B cell (primary cell): ENCODE measurements around the gene CCN5. TPM values are rescaled to one million over a fixed set of nuclear protein-coding genes. Genes with fewer than 3 reads are reported as not detected.

ENCODE experiments used
- ATAC-seq: fragments of 200-7000 bp; cut with Tn5 transposase; one replicate; pipeline ENCODE4 v1.10.0; 2021; ENCODE audit warnings: low read depth, mild to moderate bottlenecking, moderate number of reproducible peaks, moderate library complexity
- CTCF ChIA-PET: fragments of 350-600 bp; sonication (Branson Sonifier 250); formaldehyde crosslinking; loops from one replicate; lab custom pipeline; 2021; ENCODE audit warnings: antibody characterized with exemption, inconsistent platforms; lab: Charles Lee
- POLR2A ChIA-PET: fragments of 350-600 bp; sonication (Branson Sonifier 250); formaldehyde crosslinking; loops from one replicate; lab custom pipeline; 2021; ENCODE audit warnings: antibody characterized with exemption; lab: Charles Lee
- DNase-seq: peaks from one replicate; pipeline ENCODE4 v3.0.0; 2013
- H2AFZ ChIP-seq: 2 replicates; pipeline ENCODE4 v1.6.1; 2012; ENCODE audit warnings: mild to moderate bottlenecking, low read depth, low read length; ENCODE audit not compliant: insufficient read depth, poor library complexity, severe bottlenecking
- H3K27ac ChIP-seq, 2 donors: 1 replicate in 1 of 2; 2 replicates in 1 of 2; pipeline ENCODE4 v1.5.1; 2012 to 2013; ENCODE audit warnings: low read length in 2 of 2, mild to moderate bottlenecking in 2 of 2, moderate library complexity in 1 of 2
- H3K27me3 ChIP-seq, 4 experiments: fragments of 200-600 bp in 1 of 4; sonication (generic) in 1 of 4; replicated peaks in 1 of 4; 1 replicate in 2 of 4; 2 replicates in 2 of 4; pipeline versions ENCODE4 v1.6.1 to v1.7.0; 2013 to 2016; ENCODE audit warnings: low read length in 3 of 4, mild to moderate bottlenecking in 2 of 4, mixed read lengths in 1 of 4, moderate library complexity in 1 of 4; ENCODE audit not compliant: insufficient read depth in 4 of 4, control insufficient read depth in 3 of 4; ENCODE audit errors: control extremely low read depth in 1 of 4
- H3K36me3 ChIP-seq, 2 experiments: replicated peaks in 1 of 2; 1 replicate in 1 of 2; 2 replicates in 1 of 2; pipeline versions ENCODE4 v1.6.1 to v1.7.1; 2013; ENCODE audit warnings: low read length in 1 of 2; ENCODE audit not compliant: insufficient read depth in 2 of 2, control insufficient read depth in 1 of 2; ENCODE audit errors: control extremely low read depth in 1 of 2, extremely low read depth in 1 of 2
- H3K4me1 ChIP-seq, 2 donors: fragments of 200-600 bp in 1 of 2; sonication (generic) in 1 of 2; 1 replicate in 1 of 2; 2 replicates in 1 of 2; pipeline versions ENCODE4 v1.5.1 to v1.6.1; 2013 to 2017; ENCODE audit warnings: low read length in 2 of 2; ENCODE audit not compliant: control insufficient read depth in 2 of 2, insufficient read depth in 2 of 2
- H3K4me2 ChIP-seq: replicated peaks from 2 replicates; pipeline ENCODE3; 2012; ENCODE audit warnings: mild to moderate bottlenecking, low read depth, low read length; ENCODE audit not compliant: poor library complexity, severe bottlenecking
- H3K4me3 ChIP-seq, 5 experiments: fragments of 200-600 bp in 1 of 5; sonication (generic) in 1 of 5; 1 replicate in 3 of 5; 2 replicates in 2 of 5; pipeline versions ENCODE4 v1.5.1 to v1.7.0; 2011 to 2016; ENCODE audit warnings: low read length in 4 of 5, mild to moderate bottlenecking in 4 of 5, low read depth in 2 of 5, control low read depth in 1 of 5, moderate library complexity in 1 of 5; ENCODE audit not compliant: insufficient read depth in 1 of 5; ENCODE audit errors: control extremely low read depth in 1 of 5, extremely low read depth in 1 of 5
- H3K79me2 ChIP-seq: fragments of 200-600 bp; sonication (generic); one replicate; pipeline ENCODE4 v1.6.0; 2016; ENCODE audit warnings: low read length; ENCODE audit not compliant: control insufficient read depth, insufficient read depth
- H3K9ac ChIP-seq: fragments of 200-600 bp; sonication (generic); 2 replicates; pipeline ENCODE4 v1.6.1; 2017; ENCODE audit warnings: mild to moderate bottlenecking, low read length, moderate library complexity
- H3K9me3 ChIP-seq, 3 donors: one replicate each; pipeline versions ENCODE4 v1.6.1 to v1.7.1; 2013; ENCODE audit warnings: low read length in 2 of 3; ENCODE audit not compliant: control insufficient read depth in 2 of 3, insufficient read depth in 1 of 3; ENCODE audit errors: control extremely low read depth in 1 of 3
- H4K20me1 ChIP-seq: 2 replicates; pipeline ENCODE4 v1.6.0; 2012; ENCODE audit warnings: mild to moderate bottlenecking, low read length; ENCODE audit not compliant: insufficient read depth, control insufficient read depth, poor library complexity, severe bottlenecking
- H3K27ac Mint-ChIP-seq: one replicate; pipeline ENCODE4 v1.8.0; 2021; ENCODE audit warnings: mixed read lengths
- H3K27me3 Mint-ChIP-seq: one replicate; pipeline ENCODE4 v1.8.0; 2021; ENCODE audit warnings: mixed read lengths
- H3K4me1 Mint-ChIP-seq: one replicate; pipeline ENCODE4 v1.8.0; 2021; ENCODE audit warnings: mixed read lengths
- H3K4me3 Mint-ChIP-seq: one replicate; pipeline ENCODE4 v1.8.0; 2021; ENCODE audit warnings: mixed read lengths
- H3K9me3 Mint-ChIP-seq: one replicate; pipeline ENCODE4 v1.8.0; 2022; ENCODE audit warnings: mixed read lengths; ENCODE audit not compliant: insufficient read depth
- CTCF ChIP-seq: fragments of 200-600 bp; IDR thresholded peaks from one replicate; pipeline ENCODE4 v1.8.0; 2022; ENCODE audit warnings: antibody characterized with exemption, mild to moderate bottlenecking
- EZH2 ChIP-seq: IDR thresholded peaks from 2 replicates; pipeline ENCODE4 v1.6.1; 2012; ENCODE audit warnings: borderline replicate concordance, low read depth, mild to moderate bottlenecking, moderate library complexity, low read length; ENCODE audit not compliant: insufficient read depth, poor library complexity, severe bottlenecking
- WGBS: methylation state at CpG from one replicate; pipeline ENCODE4 v1.1.5; 2013; ENCODE audit warnings: missing lambda C conversion rate; ENCODE audit not compliant: insufficient coverage; 5-methylcytosine and 5-hydroxymethylcytosine counted together
- intact Hi-C: fragments of 100-400 bp; cut with micrococcal nuclease; formaldehyde crosslinking; loops from one replicate; pipeline ENCODE4 v1.10.0; 2022
- polyA plus RNA-seq: library from polyadenylated mRNA; depleted of rRNA; stranded (reverse); fragments of >200 nt; gene quantifications from 2 replicates; pipeline ENCODE4 v1.2.3, GENCODE V29; 2012
- total RNA-seq, 2 donors: library from RNA; stranded (reverse); fragments of 120-200 nt in 1 of 2; gene quantifications; 1 replicate in 1 of 2; 2 replicates in 1 of 2; pipeline versions ENCODE4 v1.2.3 to v1.2.4, GENCODE V29; 2013 to 2022

The CCN5 gene
- total and polyA plus RNA-seq, 2 donors (not counting 1 experiment from before 2014, with no cell fraction given): not detected

- CTCF ChIA-PET: interaction anchor here (0.8 to 2.0 kb wide), 2 partner anchors 30 to 86 kb away, joined by 3 to 7 read pairs; no protein-coding TSS in a partner anchor
- no peak for ATAC-seq
- no peak overlapping the region for H3K27ac Mint-ChIP-seq
Measured at GRCh38 chr20:44776980-44777379, 61.8 kb downstream of the CCN5 start.

More at GRCh38 chr20:44776980-44777379, 61.8 kb downstream of the CCN5 start:
- intact Hi-C loops: no loop called here
- Histone ChIP-seq H3K9me3 (no peaks in the 10 kb centered on the region), H4K20me1 (no peaks in the 10 kb centered on the region), H3K79me2 (no peaks in the 10 kb centered on the region), H2AFZ (no peak overlapping the region), H3K4me1 (no peaks in the 10 kb centered on the region), H3K4me2 (no peak overlapping the region), H3K36me3 (no peaks in the 10 kb centered on the region), H3K27ac (no peak overlapping the region), H3K4me3 (no peak overlapping the region), H3K27me3 (peaks cover 0 to 10% (median 0%) of the 10 kb centered on the region in 4 experiments), H3K9ac (no peak overlapping the region)
- Mint-ChIP-seq H3K9me3 (peaks cover 2% of the 10 kb centered on the region), H3K4me1 (no peaks in the 10 kb centered on the region), H3K4me3 (no peak overlapping the region), H3K27me3 (peaks cover 22% of the 10 kb centered on the region)
- DNase-seq: no peak
- no peak for TF ChIP-seq CTCF
- TF ChIP-seq EZH2: no peak
- POLR2A ChIA-PET: no interaction called here
- 46% methylated on average over 2 of the region's 7 CpGs for WGBS

Other genes with a start within 250 kb of the CCN5 start
- 26.8 and 27.8 TPM in 2 replicates for gene TTPAL, start 239.5 kb upstream of the CCN5 start, total RNA-seq
- gene TTPAL, start 239.5 kb upstream of the CCN5 start, polyA plus RNA-seq: 4.0 and 5.1 TPM in 2 replicates
- gene SERINC3, start 193.3 kb upstream of the CCN5 start, total RNA-seq: 51.6 and 56.7 TPM in 2 replicates
- gene SERINC3, start 193.3 kb upstream of the CCN5 start, polyA plus RNA-seq: 27.3 and 31.4 TPM in 2 replicates
- 117 and 128 TPM in 2 replicates for gene PKIG, start 132.8 kb upstream of the CCN5 start, total RNA-seq
- gene PKIG, start 132.8 kb upstream of the CCN5 start, polyA plus RNA-seq: 161 and 168 TPM in 2 replicates
- 34.2 and 34.3 TPM in 2 replicates for gene ADA, start 63.7 kb upstream of the CCN5 start, total RNA-seq
- gene ADA, start 63.7 kb upstream of the CCN5 start, polyA plus RNA-seq: 10.0 and 13.0 TPM in 2 replicates
- gene KCNK15, start 30.5 kb downstream of the CCN5 start, total RNA-seq: 0.17 TPM in 1 of 2 replicates, not detected in the other
- gene KCNK15, start 30.5 kb downstream of the CCN5 start, polyA plus RNA-seq: not detected in 2 replicates
- not detected in 2 replicates for gene RIMS4, start 95.2 kb downstream of the CCN5 start, total RNA-seq
- not detected in 2 replicates for gene RIMS4, start 95.2 kb downstream of the CCN5 start, polyA plus RNA-seq
- 200 and 205 TPM in 2 replicates for gene YWHAB, start 170.3 kb downstream of the CCN5 start, total RNA-seq
- gene YWHAB, start 170.3 kb downstream of the CCN5 start, polyA plus RNA-seq: 80.3 and 99.9 TPM in 2 replicates
- gene PABPC1L, start 194.7 kb downstream of the CCN5 start, total RNA-seq: 100 and 105 TPM in 2 replicates
- 295 and 323 TPM in 2 replicates for gene PABPC1L, start 194.7 kb downstream of the CCN5 start, polyA plus RNA-seq
- 21.8 and 21.9 TPM in 2 replicates for gene TOMM34, start 245.0 kb downstream of the CCN5 start, total RNA-seq
- gene TOMM34, start 245.0 kb downstream of the CCN5 start, polyA plus RNA-seq: 17.5 and 19.1 TPM in 2 replicates